HG03135 (cell line): ENCODE results near the gene LONP2.
"Not testable (repeated sequence)": the region's sequence is repeated elsewhere in the genome, so short reads cannot be mapped to it uniquely, and the experiment has no call there.

Experiments
- ATAC-seq: cut with Tn5 transposase; IDR thresholded peaks from one replicate; pipeline ENCODE4 v1.9.1; 2021; ENCODE audit warnings: mild to moderate bottlenecking, moderate library complexity; ENCODE audit not compliant: unreplicated experiment

Gene LONP2

DNA sequence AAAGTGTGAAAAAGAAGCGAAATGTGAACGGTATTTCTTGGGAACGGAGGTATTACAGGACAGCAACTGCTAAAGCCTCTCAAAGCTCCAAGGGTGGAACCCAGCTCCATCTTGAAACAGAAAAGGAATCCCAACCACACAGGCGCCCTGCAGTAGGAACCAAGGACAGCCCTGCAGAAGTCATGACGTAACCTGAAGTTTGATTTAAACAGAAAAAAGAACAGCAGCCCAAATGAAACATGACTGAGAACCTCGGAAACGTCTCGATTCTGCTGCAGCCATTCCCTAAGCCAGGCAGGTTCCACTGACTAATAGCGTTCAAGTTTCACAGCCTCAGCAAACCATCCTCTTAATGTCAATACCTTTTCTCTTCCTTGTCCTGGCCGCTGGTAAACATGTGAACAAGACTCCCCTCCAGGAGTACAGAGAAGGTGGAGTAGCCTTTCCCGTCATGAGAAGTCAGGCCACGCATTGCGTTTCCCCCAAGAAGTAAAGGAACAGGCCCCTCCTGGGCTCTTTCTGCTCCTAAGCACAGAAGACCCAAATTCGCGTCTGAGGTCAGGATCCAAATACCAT lies 121.0 kb downstream of the LONP2 start:
- no peak for ATAC-seq

DNA sequence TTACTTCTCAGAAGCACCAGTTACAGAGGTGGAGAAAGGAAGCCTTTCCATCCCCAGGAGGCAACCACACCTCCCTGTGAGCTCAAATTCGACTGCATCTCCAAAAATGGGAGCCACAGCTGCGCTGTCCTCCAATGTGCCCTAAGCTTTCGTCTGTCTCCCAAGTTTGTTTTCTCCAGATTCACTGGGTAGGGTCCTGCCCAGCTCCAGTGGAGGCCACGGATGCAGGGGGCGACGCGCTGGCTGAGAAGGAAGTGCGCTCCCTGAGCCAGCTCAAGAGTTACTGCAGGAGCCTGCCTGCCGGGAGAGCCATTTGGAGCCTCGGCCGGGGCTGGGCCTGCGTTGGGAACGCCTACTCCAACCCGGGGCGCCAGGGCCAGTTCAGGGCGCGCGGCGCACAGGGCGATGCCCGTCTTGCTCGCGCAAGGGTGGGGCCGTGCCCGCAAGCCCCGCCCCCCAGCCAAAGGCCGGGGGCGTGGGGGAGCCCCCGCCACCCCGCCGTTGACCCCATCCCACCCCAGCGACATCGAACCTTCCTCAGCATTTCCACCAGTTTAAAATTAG lies 121.6 kb downstream of the LONP2 start:
- ATAC-seq, result peak; percentile 90

GRCh38 chr16:48366165-48367093 lies 122.3 kb downstream of the LONP2 start:
- peak; percentile 60 for ATAC-seq

DNA sequence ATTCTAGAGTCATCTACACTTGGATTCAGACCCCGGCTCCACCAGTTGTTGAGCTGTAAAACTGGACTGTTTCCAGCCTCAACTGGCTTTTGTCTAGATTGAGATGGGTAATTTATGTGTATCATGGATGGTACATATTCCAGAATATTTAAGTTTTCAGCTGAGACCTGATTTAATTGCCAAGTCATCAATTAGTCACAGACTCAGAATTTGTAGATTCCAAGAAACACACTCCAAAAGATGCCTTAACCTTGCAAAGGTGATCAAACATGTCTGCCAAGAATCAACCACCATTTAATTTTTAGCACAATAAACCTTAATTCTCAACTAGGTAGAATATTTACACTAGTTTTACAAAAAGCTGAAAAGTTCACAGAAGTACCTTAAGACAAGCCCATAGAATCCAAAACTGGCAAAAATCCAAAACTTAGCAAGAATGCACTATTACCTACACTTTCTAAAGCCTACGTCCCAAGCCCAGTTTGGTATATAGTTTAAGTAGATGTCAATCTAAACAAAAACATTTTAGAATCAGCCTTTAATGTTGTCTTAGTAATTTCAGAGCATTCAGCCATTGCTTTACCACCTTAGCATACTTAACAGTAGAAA lies 123.4 kb downstream of the LONP2 start:
- no peak for ATAC-seq

GRCh38 chr16:48369765-48370164 lies 125.7 kb downstream of the LONP2 start:
- ATAC-seq, result no peak

GRCh38 chr16:48370229-48370628 lies 126.1 kb downstream of the LONP2 start:
- no peak for ATAC-seq

DNA sequence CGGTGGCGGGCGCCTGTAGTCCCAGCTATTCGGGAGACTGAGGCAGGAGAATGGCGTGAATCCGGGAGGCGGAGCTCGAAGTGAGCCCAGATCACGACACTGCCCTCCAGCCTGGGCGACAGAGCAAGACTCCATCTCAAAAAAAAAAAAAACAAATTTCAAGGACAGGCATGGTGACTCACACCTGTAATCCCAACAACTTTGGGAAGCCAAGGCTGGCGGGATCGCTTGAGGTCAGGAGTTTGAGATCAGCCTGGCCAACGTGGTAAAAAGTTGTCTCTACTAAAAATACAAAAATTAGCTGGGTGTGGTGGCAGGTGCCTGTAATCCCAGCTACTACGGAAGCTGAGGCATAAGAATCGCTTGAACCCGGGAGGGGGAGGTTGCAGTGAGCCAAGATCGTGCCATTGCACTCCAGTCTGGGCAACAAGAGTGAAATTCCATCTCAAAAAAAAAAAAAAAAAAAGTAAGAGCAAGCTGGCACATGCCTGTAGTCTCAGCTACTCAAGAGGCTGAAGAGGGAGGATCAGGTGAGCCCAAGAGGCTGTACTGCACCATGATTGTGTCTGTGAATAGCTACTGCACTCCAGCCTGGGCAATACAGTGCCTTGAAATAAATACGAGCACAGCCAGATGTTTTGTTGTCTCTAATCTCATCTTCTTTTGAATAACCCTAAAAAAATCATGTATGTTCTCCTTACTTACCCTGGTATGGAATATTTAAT lies 126.7 kb downstream of the LONP2 start:
- not testable (repeated sequence) for ATAC-seq

GRCh38 chr16:48371393-48371780 lies 127.3 kb downstream of the LONP2 start:
- no peak for ATAC-seq

- ATAC-seq, result no peak
Measured at GRCh38 chr16:48372744-48373143, 128.6 kb downstream of the LONP2 start.

GRCh38 chr16:48373258-48374029 lies 129.3 kb downstream of the LONP2 start:
- ATAC-seq, result no peak

DNA sequence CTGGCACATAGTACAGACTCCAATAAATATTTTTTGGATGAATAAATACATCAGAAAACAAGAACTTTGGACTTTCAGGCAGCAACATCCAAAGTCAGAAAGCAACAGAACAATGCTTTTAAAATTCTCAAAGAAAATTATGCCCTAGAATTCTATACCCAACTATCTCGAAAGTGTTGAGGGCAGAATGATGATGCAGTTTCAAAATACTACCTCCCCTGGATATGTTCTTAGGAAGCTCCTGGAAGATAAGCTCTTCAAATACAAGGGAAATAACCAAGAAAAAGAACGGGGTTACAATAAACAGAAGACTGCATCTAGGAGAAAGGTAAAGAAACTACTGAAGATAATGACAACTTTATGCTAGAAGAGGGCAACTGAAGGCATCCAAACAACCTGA lies 130.2 kb downstream of the LONP2 start:
- ATAC-seq, result no peak

- ATAC-seq, result not testable (repeated sequence)
Measured at GRCh38 chr16:48377301-48377700, 133.2 kb downstream of the LONP2 start.

- ATAC-seq, result no peak
Measured at GRCh38 chr16:48378276-48378675, 134.2 kb downstream of the LONP2 start.

DNA sequence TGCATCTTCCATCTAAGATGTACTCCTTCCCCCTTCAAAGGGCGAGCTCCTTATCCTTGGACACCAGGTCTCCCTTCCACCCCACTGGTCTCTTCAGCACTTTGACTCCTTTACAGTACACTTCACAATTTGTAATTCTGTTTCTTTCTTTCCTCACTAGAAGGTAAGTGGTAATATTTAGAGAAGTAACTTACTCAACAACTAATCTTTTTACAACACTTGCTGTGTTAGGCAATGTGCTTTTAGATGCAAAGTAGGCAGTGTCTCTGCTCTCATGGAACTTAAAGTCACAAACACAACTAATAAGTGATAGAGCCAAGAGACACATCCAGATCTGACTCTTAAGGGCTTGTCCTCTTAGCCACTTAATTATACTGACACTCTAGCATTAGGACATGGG lies 134.7 kb downstream of the LONP2 start:
- no peak for ATAC-seq

GRCh38 chr16:48381201-48381600 lies 137.1 kb downstream of the LONP2 start:
- no peak for ATAC-seq

DNA sequence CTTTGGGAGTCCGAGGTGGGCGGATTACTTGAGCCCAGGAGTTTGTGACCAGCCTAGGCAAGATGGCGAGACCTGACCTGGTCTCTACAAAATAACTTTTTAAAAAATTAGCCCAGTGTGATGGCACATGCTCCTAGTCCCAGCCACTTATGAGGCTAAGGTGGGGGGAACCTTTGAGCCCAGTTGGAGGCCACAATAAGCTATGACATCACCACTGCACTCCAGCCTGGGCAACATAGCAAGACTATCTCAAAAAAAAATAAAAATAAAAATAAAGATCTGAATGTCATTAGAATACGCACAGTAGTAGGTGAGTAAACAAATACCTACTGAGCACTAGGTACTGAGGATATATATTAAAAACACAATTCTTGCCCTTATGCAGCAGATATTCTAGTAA lies 138.0 kb downstream of the LONP2 start:
- no peak for ATAC-seq

DNA sequence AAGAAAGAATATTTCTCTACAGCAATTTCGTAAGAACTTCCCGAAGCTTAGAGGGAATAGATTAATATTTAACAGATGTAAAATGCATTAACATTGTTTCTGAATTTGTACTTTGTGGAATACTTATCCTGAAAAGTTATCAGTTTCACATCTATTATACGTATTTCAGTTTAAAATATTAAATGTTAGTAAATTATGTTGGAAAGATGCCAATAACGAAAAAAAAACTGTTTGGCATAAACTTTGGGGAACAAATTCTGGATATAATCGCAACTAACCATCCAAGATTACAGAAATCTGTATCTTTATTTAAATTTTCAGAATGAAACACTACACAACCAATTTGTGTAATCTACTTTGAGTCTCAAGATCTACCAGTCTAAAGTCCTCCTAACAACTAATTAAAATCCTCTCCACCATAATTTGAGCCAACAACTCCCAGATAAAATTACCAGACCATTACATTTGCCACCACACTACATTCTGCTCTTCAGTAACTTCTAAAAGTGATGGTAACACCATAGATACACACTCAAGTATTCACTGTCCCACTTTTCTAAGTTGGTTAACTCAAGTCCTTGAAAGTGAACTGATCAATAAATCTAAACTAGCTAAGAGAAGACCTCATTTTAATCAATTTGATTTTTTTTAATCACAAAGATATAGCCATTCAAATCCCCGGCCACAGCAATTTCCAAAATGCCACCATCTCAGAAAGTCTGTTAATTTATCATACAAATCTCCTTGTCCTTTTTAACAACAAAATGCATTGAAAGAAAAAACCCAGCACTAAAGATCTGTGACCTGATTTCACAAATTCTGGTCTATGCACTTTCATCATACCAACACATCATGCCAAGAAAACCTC lies 139.1 kb downstream of the LONP2 start:
- no peak for ATAC-seq

DNA sequence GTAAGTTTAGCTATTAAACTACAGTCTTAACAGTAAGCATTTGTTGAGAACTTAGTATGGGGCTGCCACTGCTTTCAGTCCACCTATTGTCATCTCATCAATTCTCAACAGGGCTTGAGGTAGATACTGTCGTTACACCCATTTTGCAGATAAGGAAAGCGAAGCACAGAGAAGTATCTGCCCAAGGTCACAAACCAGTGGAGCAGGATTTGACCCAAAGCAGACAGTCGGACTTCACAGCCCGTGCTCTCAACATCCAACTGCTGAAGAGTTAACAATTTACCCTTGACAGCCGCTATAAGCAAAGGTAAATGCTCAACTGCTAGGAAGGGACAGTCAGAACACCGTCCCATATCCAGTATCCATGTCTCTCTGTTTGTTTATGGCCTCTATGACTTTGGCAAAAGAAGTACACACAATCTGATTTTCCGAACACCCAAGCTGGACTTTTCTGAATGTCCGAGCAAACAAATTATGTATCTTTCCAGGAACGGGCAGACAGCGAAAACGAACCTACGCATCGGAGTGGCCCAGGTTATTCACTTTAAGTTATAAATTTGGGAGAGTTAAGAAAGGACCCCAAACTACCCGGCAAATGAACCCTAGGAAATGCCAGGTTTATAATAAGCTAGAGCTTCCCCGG lies 139.9 kb downstream of the LONP2 start:
- ATAC-seq, result no peak
